ENCODE measurements around the gene OLFML3. TPM values are rescaled to one million over a fixed set of nuclear protein-coding genes. Genes with fewer than 3 reads are reported as not detected.

The OLFML3 gene
- total RNA-seq (2022; extraction: Qiagen RNA extraction; ENCODE audit: low read depth): 3.7 to 4.8 TPM (median 4.0 TPM) in 5 replicates

GRCh38 chr1:113978863-113979702 lies at the start of gene OLFML3:
OLFML3 (plus strand) TSS chr1:113979474; CDS start chr1:113979517, 43 bp downstream.

Other genes with a start within 250 kb of the OLFML3 start
- gene PHTF1, start 220.0 kb upstream of the OLFML3 start, total RNA-seq (2022; extraction: Qiagen RNA extraction; ENCODE audit: low read depth): 14.5 to 17.8 TPM (median 16.2 TPM) in 5 replicates
- 3.4 to 3.9 TPM (median 3.8 TPM) in 5 replicates for gene RSBN1, start 167.0 kb upstream of the OLFML3 start, total RNA-seq (2022; extraction: Qiagen RNA extraction; ENCODE audit: low read depth)
- gene PTPN22, start 107.8 kb upstream of the OLFML3 start, total RNA-seq (2022; extraction: Qiagen RNA extraction; ENCODE audit: low read depth): 0.07 TPM in 1 of 5 replicates, not detected in the others
- gene BCL2L15, start 91.9 kb upstream of the OLFML3 start, total RNA-seq (2022; extraction: Qiagen RNA extraction; ENCODE audit: low read depth): 0.36 to 0.94 TPM (median 0.62 TPM) in 5 replicates
- 9.2 to 10.9 TPM (median 10.0 TPM) in 5 replicates for gene AP4B1, start 74.7 kb upstream of the OLFML3 start, total RNA-seq (2022; extraction: Qiagen RNA extraction; ENCODE audit: low read depth)
- gene DCLRE1B, start 74.1 kb upstream of the OLFML3 start, total RNA-seq (2022; extraction: Qiagen RNA extraction; ENCODE audit: low read depth): 8.5 to 10.2 TPM (median 9.2 TPM) in 5 replicates
- 13.7 to 16.5 TPM (median 15.7 TPM) in 5 replicates for gene HIPK1, start 50.1 kb upstream of the OLFML3 start, total RNA-seq (2022; extraction: Qiagen RNA extraction; ENCODE audit: low read depth)
- 0.29 to 0.72 TPM (median 0.49 TPM) in 5 replicates for gene SYT6, start 174.4 kb downstream of the OLFML3 start, total RNA-seq (2022; extraction: Qiagen RNA extraction; ENCODE audit: low read depth)